Activated CD8-positive, alpha-beta memory T cell treated with anti-CD3 and anti-CD28 coated beads, Interleukin-2, amount 50 U/mL, for 4 hours (primary cell): ENCODE measurements around the gene ARHGAP25.
A peak's percentile ranks its signal among the peaks of the same experiment; 100 is the strongest.

Experiments
- DNase-seq: peaks from one replicate; pipeline ENCODE4 v3.0.0-alpha.2; 2020

ARHGAP25 gene

DNA sequence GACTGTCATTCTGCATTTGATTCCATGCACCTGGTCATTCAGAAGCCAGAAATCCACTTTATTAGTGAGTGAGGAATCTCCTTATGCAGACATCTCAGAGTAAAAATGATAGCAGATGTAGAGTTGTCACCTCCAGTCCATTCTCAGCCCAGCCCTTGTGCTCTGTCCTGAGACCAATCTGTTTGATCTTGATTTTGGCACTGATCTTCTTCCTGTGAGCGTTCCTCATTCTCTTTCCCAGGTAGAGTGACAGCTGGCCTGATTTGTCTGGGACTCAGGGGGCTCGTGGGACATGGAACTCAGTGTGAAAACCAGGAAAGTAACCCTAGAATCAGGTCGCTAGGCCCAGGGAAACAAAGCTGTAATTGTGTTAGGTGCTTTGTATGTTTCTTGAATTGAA is 8.9 kb downstream of the ARHGAP25 start:
- no peak for DNase-seq

DNA sequence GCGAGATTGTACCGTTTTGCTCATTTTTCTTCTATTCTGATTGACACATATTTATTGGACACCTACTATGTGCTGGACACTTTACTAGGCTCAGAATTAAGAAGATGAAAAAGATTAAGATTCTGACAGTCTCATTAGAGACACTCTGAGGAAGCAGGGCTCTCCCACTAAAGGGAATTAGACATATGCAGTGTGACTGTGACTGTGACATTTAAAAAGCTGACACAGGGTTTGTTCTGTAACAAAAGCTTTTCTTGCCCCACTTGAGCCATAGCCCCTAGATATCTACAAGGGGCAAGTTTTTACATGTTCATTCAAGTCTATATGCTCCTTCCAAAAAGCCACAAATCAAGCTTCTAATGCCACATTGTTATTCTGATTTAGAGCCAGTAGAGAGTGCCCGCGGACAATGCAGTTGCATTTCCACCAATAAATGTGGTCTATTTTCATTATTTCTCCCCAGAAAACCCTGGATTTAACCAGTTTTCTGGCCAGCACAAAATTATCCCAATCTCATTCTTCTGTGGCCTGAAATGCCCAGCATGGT is 9.8 kb downstream of the ARHGAP25 start:
- no peak for DNase-seq

DNA sequence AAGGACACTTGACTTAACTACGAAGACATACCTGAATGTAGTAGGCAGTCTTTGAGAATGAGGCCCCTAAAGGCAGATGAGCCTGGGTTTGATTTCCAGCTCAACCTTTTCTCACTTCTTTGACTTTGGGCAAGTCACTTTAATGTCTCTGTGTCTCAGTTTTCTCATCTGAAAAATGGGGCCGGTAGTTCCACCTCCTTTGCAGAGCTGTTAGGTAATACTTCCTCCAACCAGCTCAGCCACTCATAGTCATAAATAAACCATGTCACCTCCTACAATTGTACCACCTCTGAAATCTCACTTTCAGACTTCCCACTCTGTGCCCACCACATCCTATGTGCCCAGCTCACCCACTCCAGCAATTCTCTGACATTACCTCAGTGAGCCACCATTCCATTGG is 10.4 kb downstream of the ARHGAP25 start:
- DNase-seq: no peak

DNA sequence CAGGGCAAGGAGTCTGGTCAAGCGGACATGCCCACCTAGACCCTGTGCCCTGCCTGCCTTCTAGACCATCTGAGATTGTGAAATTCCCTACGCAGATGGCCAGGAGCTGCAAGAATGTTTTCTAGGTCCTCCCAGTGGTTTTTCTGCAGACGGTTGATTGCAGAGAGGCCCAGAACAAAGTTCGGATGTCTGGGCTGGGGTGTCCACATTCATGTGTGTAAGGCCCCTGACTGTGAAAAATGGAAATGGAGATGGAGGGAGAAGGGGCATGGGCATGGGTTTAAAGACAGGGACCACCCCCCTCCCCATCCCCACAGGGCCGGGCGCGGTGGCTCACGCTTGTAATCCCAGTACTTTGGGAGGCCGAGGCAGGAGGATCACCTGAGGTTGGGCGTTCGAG is 11.8 kb downstream of the ARHGAP25 start:
- no peak for DNase-seq

DNA sequence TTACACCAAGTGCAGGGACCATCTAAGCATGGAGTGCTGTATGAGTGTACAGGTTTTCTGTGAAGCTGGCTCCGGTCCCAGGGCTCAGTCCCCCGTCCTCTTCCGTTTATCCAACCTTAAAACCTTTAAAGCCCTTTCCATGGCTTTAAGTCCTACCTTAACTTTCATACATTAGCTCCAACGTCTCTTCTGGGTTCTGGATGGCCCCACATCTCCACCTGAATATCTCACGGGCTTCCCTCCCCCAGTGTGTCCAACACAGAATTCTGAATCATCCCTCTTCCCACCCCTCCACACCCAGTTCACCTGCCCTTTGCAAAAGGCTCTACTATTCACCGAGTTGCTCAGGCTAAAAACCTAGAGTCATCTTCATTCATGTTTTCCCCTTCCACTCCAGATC is 12.8 kb downstream of the ARHGAP25 start:
- DNase-seq: no peak

DNA sequence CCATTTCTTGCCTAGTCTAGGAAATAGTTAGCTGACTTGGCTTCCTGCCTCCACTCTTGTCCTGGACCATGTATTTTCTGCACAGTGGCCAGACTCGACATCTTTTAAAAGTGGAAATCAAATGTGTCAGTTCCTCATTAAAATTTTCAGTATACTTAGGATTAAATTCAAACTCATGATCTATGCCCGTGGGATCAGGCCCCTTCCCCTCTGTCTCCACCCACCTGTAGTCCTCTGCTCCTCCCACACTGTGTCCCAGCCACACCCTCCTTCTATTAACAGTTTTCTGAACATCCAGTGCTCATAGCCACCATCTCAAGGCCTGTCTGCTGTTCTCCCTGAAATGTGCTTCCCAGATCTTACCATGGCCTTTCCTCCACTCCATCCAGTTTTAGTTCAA is 13.3 kb downstream of the ARHGAP25 start:
- no peak for DNase-seq

DNA sequence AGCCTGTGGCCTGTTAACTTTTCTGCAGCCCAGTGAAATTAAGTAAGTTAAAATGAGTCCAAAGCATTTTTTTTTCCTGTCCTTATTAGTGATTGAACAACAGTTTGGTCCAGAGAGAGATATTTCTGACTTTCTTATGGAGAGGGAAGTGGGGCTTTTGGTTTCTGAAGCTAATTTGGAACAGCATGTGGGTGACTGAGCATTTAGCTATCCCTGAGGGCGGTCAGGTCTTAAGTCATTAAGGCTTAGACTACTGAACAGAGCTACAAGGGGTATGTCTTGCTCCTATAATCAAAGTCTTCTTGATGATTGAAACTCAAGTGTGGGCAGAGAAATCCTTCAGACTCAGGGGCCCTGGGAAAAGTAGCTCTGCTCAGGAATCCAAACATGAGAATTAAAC is 14.0 kb downstream of the ARHGAP25 start:
- DNase-seq: no peak

DNA sequence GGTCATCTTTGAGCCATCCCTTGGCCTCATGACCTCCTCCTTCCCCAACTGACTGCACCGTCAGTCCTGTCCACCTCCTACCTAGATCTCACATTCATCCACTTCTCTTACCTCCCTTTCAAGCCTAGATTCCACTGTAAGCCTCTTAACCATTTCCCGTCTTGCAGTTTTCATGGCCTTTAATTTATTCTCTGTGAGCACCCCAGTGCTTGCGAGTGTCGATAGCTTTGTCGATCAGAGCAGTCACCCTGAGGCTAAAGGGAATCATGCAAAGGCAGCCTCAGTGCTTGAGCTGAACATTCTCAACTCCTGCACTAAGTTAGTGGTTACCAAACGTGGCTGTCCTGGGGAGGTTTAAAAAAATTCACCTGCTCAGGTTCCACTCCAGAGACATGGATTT is 14.7 kb downstream of the ARHGAP25 start:
- DNase-seq: no peak

DNA sequence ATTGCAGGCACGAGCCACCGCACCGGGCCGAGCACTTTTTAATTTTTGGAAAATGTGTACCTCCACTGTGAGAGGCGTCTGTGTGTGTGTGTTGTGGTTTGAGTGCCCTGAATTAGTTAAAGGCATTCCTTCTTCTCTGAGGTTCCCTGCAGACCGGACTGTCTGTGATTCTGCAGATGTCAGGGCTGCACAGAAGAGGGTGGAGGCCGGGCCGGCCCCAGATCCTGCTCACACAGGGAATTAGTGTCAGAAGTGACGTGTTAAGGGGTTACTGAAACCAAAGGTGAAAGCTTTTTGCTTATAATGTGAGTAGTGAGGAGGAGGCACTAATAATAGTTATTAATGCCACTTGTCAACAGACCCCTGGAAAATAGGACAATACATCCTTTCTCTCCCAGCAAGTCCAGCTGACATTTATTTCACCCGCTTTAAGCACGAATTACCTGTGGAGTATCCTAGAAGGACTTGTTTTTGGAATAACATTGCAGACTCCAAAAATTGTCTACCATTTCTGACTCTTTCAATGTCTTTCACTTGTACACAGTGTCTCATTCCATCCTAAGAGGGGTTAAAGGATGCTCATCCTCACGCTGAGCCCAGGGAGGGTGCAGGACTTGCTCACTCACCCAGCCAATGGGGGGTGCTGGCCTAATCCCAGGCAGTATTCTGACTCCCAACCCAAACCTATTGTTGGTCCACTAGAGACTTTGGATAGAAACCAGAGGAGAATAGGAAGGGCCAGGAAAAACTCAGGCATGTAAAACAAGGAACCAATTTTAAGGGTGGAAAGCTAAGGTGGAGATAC is 16.2 kb downstream of the ARHGAP25 start:
- no peak for DNase-seq

DNA sequence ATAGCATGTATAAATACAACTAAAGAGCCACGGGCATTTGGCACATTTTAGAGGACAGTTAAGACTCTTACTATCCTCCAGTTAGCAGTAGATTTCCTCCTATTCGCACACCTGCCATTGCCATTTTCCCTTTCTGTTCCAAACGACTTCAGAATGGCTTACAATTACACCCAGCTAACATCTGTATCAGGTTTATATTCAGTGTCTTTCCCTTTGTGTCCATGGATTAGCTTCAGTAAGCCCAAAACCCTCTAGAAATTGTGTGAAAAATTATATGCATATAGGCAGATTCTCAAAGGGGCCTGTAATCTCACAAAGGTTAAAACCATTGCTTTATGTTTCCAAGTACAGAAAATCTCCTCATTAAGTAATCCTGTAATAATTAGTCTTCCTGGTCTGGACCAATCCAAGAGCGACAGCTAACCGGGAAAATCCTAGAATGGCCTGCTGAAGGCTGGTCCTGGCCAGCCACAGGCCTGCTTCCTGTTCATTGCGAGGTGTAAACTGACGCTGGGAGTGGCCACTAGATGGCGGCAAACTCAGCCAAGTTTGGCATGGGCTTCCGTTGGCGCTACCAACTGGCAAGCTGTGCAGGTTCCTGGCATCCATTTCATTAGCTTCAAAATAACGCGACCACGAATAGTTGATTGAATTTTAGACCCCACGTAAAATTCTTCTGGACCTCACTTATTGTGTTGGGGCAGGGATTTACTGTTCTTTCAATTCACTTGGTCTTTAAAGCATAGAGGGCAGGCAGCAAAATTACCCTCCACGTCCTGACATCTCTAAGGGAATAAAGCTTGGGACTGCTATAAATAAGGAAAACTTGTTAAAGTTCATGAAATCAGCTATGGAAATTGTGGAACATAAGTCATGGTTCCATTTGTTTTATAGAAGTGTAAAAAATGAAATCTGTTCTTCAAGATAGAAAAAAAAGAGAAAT is 17.1 kb downstream of the ARHGAP25 start:
- peak; percentile 94 for DNase-seq

DNA sequence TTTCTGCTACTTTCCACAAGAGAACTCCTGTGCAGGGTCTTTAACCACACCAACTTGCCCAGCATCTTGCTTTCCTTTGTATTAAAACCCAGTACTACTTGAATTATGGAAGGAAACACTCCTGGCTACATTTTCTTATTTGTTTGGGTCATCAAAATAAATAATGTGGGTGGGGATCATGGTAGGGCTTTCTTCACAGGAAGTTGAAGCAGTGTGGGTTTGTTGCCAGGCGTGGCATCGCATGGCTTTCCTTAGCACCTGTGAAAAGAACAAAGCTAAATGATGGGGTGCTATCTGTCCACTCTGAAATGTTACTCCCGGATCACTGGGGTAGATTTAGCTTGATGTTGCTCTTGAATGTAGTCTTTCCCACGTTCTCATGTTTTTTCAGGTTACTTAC is 18.7 kb downstream of the ARHGAP25 start:
- no peak for DNase-seq

DNA sequence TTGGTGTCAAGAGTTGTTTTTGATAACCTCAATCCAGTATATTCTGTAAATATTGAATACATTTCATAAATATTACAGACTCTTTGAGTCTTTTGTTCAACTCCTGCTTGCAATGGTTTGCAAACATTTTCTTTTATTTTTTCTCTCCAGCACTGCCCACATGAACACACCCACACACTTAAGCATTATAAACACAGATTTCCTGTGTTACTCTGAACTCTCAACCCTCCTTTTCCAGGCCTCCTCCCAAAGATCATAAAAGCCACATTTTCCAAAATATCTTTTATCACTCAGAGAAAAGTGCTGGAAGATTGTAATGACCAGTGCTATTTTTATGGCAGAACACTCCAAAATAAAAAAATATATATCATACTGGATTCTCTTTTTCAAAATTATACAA is 20.5 kb downstream of the ARHGAP25 start:
- no peak for DNase-seq

DNA sequence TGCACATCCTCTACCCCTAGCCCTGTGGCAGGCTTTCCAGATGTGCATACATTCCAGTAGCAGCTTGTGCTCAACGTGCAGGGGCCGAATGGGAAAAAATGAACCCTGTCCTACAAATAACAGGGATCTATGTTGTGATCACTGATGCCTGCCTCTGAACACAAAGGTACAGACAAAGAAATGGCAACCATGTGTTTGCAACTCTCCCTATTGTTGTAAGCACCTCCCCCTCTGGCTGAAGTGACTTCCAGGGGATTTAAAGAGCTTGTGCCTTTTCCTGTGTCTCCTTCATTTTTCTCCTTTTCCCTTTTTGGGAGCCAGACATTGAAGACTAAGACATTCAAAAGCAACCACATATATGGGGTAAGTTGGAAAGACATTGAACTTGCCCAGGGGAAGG is 21.6 kb downstream of the ARHGAP25 start:
- no peak for DNase-seq

DNA sequence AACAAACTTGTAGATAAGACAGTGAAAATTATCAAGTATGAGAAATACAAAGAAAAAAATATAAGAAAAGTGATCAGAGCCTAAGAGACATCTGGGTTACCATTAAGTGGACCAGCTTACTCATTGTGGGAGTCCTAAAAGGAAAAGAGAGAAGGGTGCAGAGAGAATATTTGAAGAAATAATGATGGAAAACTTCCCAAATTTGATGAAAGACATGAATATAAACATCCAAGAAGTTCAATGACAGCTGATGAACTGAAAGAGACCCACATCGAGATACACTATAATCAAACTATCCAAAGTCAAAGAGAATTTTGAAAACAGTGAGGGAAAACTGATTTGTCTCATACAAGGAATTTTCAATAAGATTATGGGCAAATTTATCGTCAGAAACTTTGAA is 22.5 kb downstream of the ARHGAP25 start:
- DNase-seq: no peak

DNA sequence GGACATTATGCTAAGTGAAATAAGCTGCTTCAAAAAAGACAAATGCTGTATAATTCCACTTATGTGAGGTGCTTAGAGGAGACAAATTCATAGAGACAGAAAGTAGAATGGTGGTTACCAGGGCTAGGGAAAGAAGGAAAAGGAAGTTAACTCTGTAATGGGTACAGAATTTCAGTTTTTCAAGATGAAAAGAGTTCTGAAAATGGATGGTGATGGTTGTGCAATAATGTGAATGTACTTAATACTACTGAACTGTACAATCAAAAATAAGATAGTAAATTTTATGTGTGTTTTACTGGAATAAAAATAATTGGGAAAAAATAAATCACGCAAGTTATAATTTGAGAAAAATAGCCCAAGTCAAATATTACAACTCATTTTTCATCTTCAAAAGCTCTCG is 27.5 kb downstream of the ARHGAP25 start:
- DNase-seq: no peak

DNA sequence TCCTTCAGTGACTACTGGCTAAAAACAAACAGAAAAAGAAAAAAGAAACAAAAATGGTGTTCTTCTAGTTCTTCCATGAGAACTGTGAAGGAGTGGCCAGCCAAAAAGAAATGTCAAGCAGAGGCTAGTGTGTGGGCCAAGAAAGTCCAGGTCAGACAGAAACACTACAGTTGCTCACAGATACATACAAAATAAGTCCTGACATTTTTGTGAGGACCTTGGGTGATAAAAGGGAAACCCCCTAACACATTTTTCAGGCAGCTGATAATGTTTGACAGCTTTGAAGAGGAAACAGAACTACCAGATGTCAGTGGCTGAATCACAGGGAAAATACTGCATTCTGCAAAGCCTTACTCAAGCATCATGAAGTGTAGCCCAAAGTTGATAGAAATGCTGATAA is 28.1 kb downstream of the ARHGAP25 start:
- DNase-seq: no peak

DNA sequence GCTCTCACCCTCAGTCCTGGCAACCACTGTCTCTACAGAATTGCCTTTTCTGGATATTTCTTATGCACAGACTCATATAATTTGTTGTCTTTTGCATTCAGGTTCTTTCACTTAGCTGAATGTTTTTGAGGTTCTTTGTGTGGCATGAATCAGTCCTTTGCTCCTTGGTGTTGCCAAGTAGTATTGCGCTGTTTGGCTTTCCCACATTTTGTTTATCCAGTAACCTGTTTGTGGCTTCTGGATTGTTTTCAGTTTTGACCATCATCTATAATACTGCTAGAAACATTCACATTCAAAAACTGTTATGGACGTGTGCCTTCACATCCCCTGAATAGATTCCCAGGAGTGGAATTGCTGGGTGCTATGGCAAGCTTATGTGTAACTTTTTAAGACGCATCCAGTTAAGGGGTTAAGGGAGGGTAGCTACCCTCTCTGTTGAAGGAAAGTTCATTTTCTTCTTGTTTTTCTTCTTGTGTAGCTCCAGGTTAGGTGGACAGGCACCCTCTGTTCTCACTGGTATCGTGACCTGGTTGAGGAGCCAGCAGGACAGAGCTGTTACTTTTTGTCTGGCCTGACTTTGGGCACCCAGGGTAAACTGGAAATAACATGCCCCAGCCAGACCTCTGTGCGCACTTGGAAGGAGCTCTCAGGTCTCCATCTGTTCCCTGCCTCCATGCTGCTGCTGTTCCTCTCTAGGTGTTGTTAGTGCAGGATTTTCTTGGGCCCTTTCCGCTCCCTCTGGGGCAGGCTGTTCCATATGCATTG is 29.6 kb downstream of the ARHGAP25 start:
- DNase-seq: no peak

DNA sequence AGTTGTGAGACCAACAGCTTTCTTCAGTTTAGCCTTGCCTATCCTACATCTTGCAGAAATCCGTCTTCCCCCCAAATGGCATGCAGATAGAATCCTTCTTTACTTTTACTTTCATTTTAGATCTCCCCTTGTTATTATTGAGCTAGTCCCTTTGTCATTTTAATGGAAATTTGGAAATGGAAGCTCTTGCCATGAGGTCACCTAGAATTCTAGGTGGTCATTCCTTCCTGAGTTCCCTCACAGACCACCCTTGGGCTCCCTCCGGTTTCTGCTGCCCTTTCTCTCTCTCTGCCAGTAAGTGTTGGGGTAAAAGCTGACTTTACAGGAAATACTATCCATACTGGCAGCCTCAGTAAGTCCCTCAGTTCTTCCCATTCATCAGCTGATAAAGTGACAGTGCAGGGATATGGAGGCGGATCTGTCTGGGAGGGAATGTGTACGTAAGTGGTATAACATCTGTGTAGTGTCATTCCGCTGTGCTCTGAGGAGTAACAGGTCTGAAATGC is 30.2 kb downstream of the ARHGAP25 start:
- no peak for DNase-seq

DNA sequence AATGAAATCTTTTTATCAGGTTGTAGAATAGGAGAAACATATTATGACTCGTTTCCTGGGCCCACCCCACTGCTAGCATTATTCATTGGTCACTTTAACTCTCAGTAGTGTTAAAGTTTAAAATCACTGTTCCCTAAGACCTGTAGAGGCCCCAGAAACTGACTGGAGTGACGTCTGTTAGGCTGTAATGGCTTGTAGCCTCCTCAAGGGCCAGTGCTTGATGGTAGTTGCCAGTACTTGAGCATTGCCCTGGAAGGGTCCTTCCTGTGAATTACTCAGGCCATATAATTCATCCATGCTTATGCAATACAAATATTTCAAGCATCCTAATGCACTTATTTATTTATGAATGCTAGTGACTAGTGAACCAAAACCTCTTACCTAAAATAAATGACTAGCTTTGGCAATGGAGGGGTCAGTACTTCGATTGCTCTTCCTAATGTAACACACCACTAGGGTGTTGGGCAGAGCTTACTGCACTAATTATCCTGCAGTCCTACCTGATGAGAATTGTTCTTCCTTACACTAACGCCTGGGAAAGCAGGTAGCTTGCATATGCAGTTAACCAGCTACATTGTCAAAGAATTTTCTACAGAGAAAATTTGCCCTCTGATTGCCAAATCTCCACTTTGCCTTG is 31.2 kb downstream of the ARHGAP25 start:
- no peak for DNase-seq

DNA sequence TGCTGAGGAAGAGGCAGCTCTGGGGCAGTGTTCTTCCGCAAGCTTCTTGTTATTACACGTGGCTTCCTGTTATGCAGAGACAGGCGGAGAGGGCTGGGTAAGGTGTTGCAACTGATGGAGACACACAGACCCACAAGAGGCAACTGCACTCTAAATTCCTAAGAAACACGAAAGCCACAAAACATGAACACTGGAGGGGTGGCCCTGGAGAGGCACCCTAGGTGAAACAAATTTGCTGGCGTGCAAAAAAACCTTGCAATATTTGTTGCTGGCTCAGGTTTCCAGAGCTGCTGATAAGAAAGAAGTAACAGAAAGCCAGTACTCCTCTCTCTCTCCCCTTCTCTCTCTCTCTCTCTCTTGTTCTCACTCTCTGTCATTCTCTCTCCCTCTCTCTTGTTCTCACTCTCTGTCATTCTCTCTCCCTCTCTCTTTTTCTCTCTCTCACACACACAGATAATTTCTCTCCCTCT is 31.8 kb downstream of the ARHGAP25 start:
- DNase-seq: peak; percentile 49

DNA sequence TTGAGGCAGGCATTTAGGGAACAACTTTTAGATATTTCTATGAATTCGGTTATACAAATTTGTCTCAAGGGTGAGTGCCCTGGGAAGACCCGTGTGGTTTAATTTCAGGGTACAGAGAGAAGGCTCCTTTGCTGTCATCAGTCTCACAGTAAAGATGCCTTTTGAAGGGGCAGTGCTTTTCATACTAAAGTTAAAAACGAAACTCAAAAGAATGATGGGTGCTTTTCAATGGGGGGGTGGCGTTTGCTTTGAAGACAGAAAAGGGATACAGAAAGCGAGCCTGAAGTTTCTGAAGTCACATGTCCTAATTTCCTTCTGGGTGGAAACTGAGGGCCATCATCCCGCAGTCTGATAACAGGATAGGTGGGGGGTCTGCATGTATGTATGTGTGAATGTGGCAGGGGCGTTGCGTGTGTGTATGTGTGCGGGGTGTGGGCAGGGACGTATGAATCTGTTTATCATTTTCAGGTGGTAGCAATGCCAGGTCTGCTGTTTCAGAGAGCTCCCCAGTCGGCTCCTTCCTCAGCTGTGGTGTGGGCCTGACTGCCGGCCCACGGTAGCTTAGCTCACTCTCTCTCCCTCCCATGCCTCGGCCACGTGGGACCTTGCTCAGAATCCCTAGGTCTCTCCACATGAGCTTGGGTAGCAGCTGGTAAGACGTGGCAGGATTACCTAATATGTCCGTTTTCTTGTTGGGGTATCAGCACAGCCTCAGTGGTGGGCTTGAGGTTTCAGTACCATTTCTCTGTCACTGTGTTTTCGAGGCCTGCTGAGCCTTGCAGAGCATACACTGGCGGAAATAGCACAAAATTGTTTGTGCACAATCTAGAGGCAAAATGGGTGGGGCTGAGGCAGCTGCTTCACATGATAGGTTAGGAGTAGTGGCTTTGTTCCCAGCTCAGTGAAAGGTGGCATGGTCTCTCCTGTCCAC is 32.7 kb downstream of the ARHGAP25 start:
- peak; percentile 37 for DNase-seq
